NT2/D1 (cell line): ENCODE data around the gene DNAAF5.

Source experiments
- SUZ12 ChIP-seq: IDR thresholded peaks from 2 replicates; pipeline ENCODE4 v1.6.1; 2011; ENCODE audit not compliant: insufficient read length, insufficient read depth; ENCODE audit errors: extremely low read depth
- YY1 ChIP-seq: IDR thresholded peaks from 2 replicates; pipeline ENCODE4 v1.6.1; 2011; ENCODE audit not compliant: insufficient read length, insufficient read depth
- ZNF274 ChIP-seq: IDR thresholded peaks from 2 replicates; pipeline ENCODE4 v1.6.1; 2011; ENCODE audit warnings: mild to moderate bottlenecking, low read depth, low read length

GRCh38 chr7:823649-824048 is 97.2 kb downstream of the DNAAF5 start:
- TF ChIP-seq ZNF274 (no peak), SUZ12 (no peak), YY1 (no peak)
